Left renal pelvis (tissue), 4 donors: ENCODE measurements around the gene TNPO3. TPM values are rescaled to one million over a fixed set of nuclear protein-coding genes. Genes with fewer than 3 reads are reported as not detected.
A peak's percentile ranks its signal among the peaks of the same experiment; 100 is the strongest.

Experiments used
- DNase-seq, 4 donors: peaks; one replicate each; pipeline ENCODE4 v3.0.0-alpha.2; 2013; ENCODE audit warnings: low read depth in 4 of 4, low spot score in 3 of 4
- polyA plus RNA-seq, 4 donors: library from polyadenylated mRNA; unstranded; fragments of 120-200 nt; gene quantifications; one replicate each; pipeline ENCODE4 v1.2.1, GENCODE V29; 2013; ENCODE audit not compliant: insufficient read length in 4 of 4

Gene TNPO3
- polyA plus RNA-seq, 4 donors, result 28.3 to 51.7 (median 42.8) TPM

DNA sequence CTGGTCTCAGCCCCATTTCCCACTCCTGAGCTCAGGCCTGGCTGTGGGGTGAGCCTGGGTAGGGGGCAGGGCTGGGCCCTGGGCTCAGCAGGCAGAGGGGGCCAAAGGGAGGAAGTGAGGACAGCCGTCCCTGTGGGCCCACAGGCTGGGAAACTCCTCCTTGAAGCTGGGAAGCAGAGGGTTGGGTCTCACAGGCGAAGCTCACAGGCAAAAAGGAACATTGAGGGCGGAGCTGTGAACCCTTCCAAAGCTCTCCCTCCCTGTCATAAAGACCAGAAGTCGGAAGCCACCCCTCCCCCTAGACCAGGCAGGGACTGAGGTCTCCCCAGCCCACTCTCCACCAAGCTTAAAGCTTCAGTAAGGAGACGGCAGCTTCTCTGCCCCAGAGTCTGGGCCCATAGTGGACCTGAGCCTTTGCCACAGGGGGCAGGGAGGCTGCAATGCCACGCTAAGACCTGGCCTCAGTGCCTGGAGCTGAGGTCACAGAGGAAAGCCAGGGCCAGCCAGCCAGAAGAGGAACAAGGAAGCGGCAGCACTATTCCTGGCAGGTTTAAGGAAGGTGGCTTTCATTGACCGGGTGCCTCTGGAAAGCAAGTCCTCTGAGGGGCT is 143.4 kb downstream of the TNPO3 start:
- DNase-seq, result peak in 1 of 4 donors; percentile 59

DNA sequence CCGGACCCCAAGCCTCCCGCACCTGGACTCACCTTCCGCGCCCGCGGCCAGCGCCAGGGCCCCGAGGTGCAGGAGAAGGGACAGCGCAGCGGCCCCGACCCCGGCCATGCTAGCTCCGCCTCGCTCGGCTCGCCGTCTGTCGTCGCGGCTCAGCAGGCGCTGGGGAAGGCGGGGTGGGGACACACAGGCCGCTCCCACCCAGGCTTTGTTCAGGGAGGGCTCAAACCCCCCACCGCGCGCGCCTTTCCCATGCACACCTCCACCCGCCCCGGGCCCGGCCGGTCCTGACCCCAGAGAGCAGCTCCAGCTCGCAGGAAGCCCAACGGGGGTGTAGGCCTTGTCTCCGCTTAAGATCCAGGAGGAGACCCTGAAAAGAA is 144.4 kb downstream of the TNPO3 start, which contains the start of gene KCP:
KCP (minus strand) TSS at position 141 of the 377 bp plus-strand sequence; CDS start at position 108, 33 bp downstream.
- no peak for DNase-seq

DNA sequence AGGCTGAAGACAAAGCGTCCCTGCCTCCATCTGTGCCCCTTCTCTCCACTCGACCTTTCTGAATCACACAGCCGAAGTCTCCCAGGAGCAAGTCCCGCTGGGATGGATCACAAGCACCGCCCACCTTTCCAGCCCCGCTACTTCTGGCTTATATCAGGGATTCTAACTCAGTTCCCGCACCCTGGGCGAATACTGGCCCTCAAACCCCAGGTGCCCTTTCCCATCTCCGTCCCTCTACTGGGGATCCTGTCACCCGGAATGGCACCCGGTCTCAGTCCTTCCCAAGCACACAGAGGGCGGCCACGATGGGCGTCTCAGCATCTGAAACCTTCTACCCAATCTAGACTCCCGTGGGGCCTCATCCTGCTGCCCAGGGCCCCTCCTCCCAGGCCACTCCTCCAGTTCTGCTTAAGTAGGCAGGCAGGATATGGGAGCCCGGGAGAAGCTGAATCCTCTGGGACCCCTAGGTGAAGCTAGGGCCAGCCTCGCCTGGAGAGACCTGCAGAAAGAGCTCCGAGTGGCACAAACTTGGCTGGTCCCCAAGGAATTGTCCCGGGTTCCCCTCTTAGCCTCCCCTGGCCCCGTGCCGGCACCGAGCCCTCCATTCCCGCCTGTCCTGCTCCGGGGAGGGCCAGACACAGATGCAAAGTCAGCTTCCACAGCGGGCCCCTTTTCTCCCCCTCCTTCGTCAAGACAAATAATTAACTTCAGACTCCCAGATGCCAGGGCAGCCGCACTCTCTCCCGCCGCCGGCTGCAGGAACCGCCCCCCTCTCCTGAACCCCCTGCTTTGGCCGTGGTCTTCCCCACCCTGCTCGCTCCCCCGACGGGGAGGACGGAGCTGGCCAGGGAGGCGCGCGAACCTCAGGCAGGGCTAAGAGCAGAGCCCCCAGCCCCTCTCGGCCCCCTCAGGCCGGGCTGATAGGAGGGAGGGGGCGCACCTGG is 145.0 kb downstream of the TNPO3 start:
- DNase-seq, result peak in 1 of 4 donors; percentile 72

DNA sequence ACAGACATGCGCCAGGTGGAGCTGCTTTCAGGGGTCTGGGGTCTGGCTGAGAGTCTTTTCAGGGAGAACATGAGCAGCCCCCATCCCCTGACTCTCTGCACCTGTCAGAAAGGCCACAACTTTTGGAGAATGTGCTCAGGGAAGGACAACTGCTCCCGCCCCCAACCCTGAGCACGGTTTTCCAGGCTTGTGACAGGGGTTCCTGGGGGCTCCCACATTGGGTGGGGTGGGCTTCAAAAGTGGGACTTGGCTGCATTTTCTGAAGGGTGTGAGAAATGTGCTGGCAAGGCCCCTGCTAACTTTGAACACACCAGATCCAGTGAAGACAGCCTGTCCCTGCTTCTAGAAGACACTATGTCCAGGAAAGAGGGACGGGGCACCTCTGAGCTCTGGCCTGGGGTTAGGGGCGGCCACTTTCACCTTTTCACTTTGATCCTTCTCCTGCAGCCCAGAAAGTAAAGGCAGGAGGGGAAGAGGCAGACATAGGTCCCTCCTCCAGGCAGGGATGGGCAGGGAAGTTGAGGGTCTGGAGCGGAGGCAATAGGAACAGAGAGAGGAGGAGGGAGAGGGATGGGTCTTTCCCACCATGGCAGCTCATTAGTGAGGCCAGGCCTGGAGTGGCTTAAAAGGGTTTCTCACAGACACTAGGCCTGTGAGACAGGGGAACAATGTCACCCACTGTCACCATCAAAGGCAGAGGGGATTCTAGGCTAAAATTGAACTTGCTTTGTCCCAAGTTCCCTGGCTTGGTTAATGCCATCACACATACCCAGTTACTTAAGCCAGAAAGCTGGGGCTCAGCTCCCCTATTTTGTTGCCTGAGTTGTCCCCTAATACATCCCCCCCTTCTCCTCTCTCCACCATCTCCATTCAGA is 145.9 kb downstream of the TNPO3 start:
- DNase-seq, result no peak

GRCh38 chr7:128906766-128907559 is 147.9 kb downstream of the TNPO3 start:
- DNase-seq, result no peak

DNA sequence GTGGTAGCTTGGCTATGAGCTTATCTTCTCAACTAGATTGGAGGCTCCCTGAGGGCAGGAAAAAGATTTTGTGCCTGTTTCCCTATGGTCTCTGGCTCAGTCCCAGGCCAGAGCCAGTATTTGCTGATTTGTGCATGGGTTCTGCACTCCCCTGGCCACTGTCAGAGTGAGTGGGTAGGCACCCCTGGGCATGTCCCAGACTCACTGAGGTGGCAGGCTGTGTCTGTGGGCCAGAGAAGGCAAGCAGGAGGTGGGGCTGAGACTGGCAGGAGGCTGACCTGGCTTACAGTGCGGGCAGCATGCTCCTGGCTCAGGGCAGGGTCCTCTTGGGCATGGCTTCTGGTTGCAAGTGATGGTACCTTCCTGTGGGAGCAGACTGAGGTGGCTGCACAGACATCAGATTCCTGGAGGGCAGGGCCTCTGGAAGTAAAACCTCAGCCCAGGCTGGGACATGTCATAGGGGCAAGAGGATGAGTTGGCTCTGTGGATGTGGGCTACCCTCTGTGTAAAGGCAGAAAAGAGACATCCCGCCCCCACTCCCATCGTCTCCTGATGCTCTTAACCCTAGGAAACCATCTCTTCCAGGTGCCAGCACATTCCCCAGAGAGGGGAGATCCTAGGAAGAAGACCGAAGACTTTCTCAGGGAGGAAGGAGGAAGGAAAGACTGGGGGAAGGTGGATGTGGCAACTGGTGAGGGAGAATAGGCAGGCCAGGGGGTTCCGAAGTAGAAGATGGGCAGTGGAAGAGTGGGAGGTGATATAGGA is 148.7 kb downstream of the TNPO3 start:
- DNase-seq, result no peak

GRCh38 chr7:128904381-128905197 is 150.3 kb downstream of the TNPO3 start:
- no peak for DNase-seq

Other genes starting within 250 kb of the TNPO3 start
- gene FLNC, start 224.7 kb downstream of the TNPO3 start, polyA plus RNA-seq, result 10 to 100 TPM; 11.8 to 21.0 (median 17.2) TPM
- 100 to 1,000 TPM in 3 of 4 donors, 10 to 100 TPM in 1; 96.7 to 235 (median 212) TPM for gene ATP6V1F, start 192.3 kb downstream of the TNPO3 start, polyA plus RNA-seq
- 10 to 100 TPM in 3 of 4 donors, 1 to 10 TPM in 1; 1.6 to 38.8 (median 17.9) TPM for gene KCP, start 144.4 kb downstream of the TNPO3 start, polyA plus RNA-seq
- 10 to 100 TPM in 2 of 4 donors, 1 to 10 TPM in 2; 2.8 to 16.1 (median 10.4) TPM for gene IRF5, start 117.2 kb downstream of the TNPO3 start, polyA plus RNA-seq
- 10 to 100 TPM in 3 of 4 donors, 1 to 10 TPM in 1; 6.3 to 76.9 (median 59.4) TPM for gene TSPAN33, start 89.6 kb upstream of the TNPO3 start, polyA plus RNA-seq
- gene SMO, start 133.5 kb upstream of the TNPO3 start, polyA plus RNA-seq, result 100 to 1,000 TPM; 106 to 148 (median 115) TPM
- 10 to 100 TPM; 26.4 to 30.5 (median 29.7) TPM for gene AHCYL2, start 169.9 kb upstream of the TNPO3 start, polyA plus RNA-seq